Measurements from ENCODE around the gene SPATA7.

SPATA7 gene

DNA sequence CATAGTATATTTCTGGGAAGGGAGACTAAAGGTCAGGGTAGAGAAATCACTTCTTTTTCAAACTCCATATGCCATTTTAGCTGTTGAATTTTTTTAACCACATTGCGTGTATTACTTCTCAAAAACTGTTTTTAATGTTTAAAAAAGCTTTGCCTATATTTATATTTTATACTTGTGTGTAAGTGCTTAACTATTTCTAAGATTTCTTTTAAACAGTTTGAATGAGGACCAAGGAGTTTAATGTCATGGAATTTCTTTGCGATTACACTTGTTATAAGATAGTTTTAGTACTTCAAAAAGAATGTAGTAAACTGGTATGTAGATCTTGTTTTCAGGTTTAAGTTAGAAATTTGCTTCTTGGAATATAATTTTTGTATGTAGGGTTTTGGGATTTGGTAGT is 7.2 kb downstream of the SPATA7 start:
- DNase-seq (ENCODE audit: low spot score), result no peak
- in situ Hi-C loops (cut with MboI; ENCODE audit: low pct_unique_long_range_greater_than_20kb, low sequenced_read_pairs, unreplicated experiment), result no loop called here
- no peak for TF ChIP-seq CTCF (IDR thresholded peaks at IDR 0.05; ENCODE audit: extremely low read depth, insufficient read depth, missing control alignments)

GRCh38 chr14:88411039-88411438 is 25.6 kb downstream of the SPATA7 start:
- in situ Hi-C loops (cut with MboI; ENCODE audit: low pct_unique_long_range_greater_than_20kb, low sequenced_read_pairs, unreplicated experiment), result no loop called here
- no peak for DNase-seq (ENCODE audit: low spot score)
- TF ChIP-seq CTCF (IDR thresholded peaks at IDR 0.05; ENCODE audit: extremely low read depth, insufficient read depth, missing control alignments), result no peak

DNA sequence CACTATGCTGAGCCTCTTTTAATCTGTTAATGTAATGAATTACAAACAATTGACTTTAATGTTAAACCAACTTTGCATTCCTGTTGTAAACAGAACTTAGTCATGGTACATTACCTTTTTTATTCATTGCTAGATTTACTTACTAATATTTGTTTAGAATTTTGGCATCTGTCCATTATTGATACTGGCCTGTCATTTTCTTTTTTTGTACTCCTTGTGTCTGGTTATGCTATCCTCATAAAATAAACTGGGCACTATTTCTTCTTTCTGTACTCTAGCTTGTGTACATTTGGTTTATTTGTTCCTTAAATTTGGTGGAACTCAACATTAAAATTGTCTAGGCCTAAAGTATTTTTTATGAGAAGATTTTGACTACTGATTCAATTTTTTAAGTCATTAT is 32.1 kb downstream of the SPATA7 start:
- no peak for DNase-seq (ENCODE audit: low spot score)
- in situ Hi-C loops (cut with MboI; ENCODE audit: low pct_unique_long_range_greater_than_20kb, low sequenced_read_pairs, unreplicated experiment), result no loop called here
- TF ChIP-seq CTCF (IDR thresholded peaks at IDR 0.05; ENCODE audit: extremely low read depth, insufficient read depth, missing control alignments), result no peak

GRCh38 chr14:88420187-88420586 is 34.7 kb downstream of the SPATA7 start:
- TF ChIP-seq CTCF (IDR thresholded peaks at IDR 0.05; ENCODE audit: extremely low read depth, insufficient read depth, missing control alignments), result no peak
- in situ Hi-C loops (cut with MboI; ENCODE audit: low pct_unique_long_range_greater_than_20kb, low sequenced_read_pairs, unreplicated experiment), result no loop called here
- no peak for DNase-seq (ENCODE audit: low spot score)

- in situ Hi-C loops (cut with MboI; ENCODE audit: low pct_unique_long_range_greater_than_20kb, low sequenced_read_pairs, unreplicated experiment), result no loop called here
- DNase-seq (ENCODE audit: low spot score), result no peak
- TF ChIP-seq CTCF (IDR thresholded peaks at IDR 0.05; ENCODE audit: extremely low read depth, insufficient read depth, missing control alignments), result no peak
Measured at GRCh38 chr14:88421286-88421685, 35.8 kb downstream of the SPATA7 start.

GRCh38 chr14:88422047-88422446 is 36.6 kb downstream of the SPATA7 start:
- in situ Hi-C loops (cut with MboI; ENCODE audit: low pct_unique_long_range_greater_than_20kb, low sequenced_read_pairs, unreplicated experiment), result no loop called here
- no peak for TF ChIP-seq CTCF (IDR thresholded peaks at IDR 0.05; ENCODE audit: extremely low read depth, insufficient read depth, missing control alignments)
- DNase-seq (ENCODE audit: low spot score), result no peak

Data from GM13977 (cell line).